ENCODE data around the gene FOXA1. TPM values are rescaled to one million over a fixed set of nuclear protein-coding genes. Genes with fewer than 3 reads are reported as not detected.

FOXA1 gene
- total RNA-seq, 1 experiment from 2014 or later = 11.2 TPM

- no TSS peak for BruUV-seq (replicated peaks)
- DNase-seq (ENCODE audit: unreplicated experiment) = no peak
- ChIA-PET POLR2A (interaction anchor here (0.7 kb wide), 1 partner anchor 10 kb away, joined by 3 read pairs; no protein-coding TSS in a partner anchor), CTCF (interaction anchor here (0.6 to 0.7 kb wide), 2 partner anchors 283 to 998 kb away, joined by 3 to 4 read pairs; no protein-coding TSS in a partner anchor)
- TF ChIP-seq CTCF (IDR thresholded peaks at IDR 0.05; ENCODE audit: unreplicated experiment) = no peak
- Mint-ChIP-seq H3K36me3 (ENCODE audit: insufficient read depth, unreplicated experiment) (no peaks in the 10 kb centered on the region), H3K4me3 (ENCODE audit: unreplicated experiment) (no peak overlapping the region), H3K27ac (ENCODE audit: low read depth, unreplicated experiment) (no peak overlapping the region), H3K27me3 (ENCODE audit: insufficient read depth, unreplicated experiment) (no peaks in the 10 kb centered on the region), H3K9me3 (ENCODE audit: unreplicated experiment) (no peaks in the 10 kb centered on the region), H3K4me1 (ENCODE audit: insufficient read depth, unreplicated experiment) (no peaks in the 10 kb centered on the region)
- intact Hi-C loops (cut with micrococcal nuclease) = no loop called here
Observed at GRCh38 chr14:37553935-37554550, 41.0 kb downstream of the FOXA1 start.

- no peaks in the 10 kb centered on the region for H3K4me1 Mint-ChIP-seq (ENCODE audit: insufficient read depth, unreplicated experiment)
- no peaks in the 10 kb centered on the region for H3K27me3 Mint-ChIP-seq (ENCODE audit: insufficient read depth, unreplicated experiment)
- ChIA-PET POLR2A (interaction anchor here (1.1 kb wide), 1 partner anchor 13 kb away, joined by 3 read pairs; no protein-coding TSS in a partner anchor), CTCF (no interaction called here)
- no peak overlapping the region for H3K27ac Mint-ChIP-seq (ENCODE audit: low read depth, unreplicated experiment)
- DNase-seq (ENCODE audit: unreplicated experiment) = no peak
- intact Hi-C loops (cut with micrococcal nuclease) = no loop called here
- H3K9me3 Mint-ChIP-seq (ENCODE audit: unreplicated experiment) = no peaks in the 10 kb centered on the region
- TF ChIP-seq CTCF (IDR thresholded peaks at IDR 0.05; ENCODE audit: unreplicated experiment) = no peak
- H3K36me3 Mint-ChIP-seq (ENCODE audit: insufficient read depth, unreplicated experiment) = no peaks in the 10 kb centered on the region
- no peak overlapping the region for H3K4me3 Mint-ChIP-seq (ENCODE audit: unreplicated experiment)
- BruUV-seq (replicated peaks) = no TSS peak
Observed at GRCh38 chr14:37551119-37551518, 43.9 kb downstream of the FOXA1 start.

- Mint-ChIP-seq H3K4me3 (ENCODE audit: unreplicated experiment) (no peak overlapping the region), H3K4me1 (ENCODE audit: insufficient read depth, unreplicated experiment) (no peaks in the 10 kb centered on the region), H3K9me3 (ENCODE audit: unreplicated experiment) (no peaks in the 10 kb centered on the region), H3K36me3 (ENCODE audit: insufficient read depth, unreplicated experiment) (no peaks in the 10 kb centered on the region), H3K27ac (ENCODE audit: low read depth, unreplicated experiment) (no peak overlapping the region), H3K27me3 (ENCODE audit: insufficient read depth, unreplicated experiment) (no peaks in the 10 kb centered on the region)
- CTCF ChIA-PET = no interaction called here
- no peak for DNase-seq (ENCODE audit: unreplicated experiment)
- intact Hi-C loops (cut with micrococcal nuclease) = no loop called here
- TF ChIP-seq CTCF (IDR thresholded peaks at IDR 0.05; ENCODE audit: unreplicated experiment) = no peak
- BruUV-seq (replicated peaks) = no TSS peak
- POLR2A ChIA-PET = interaction anchor here (0.7 to 1.1 kb wide), 2 partner anchors 13 to 19 kb away, joined by 3 read pairs; no protein-coding TSS in a partner anchor
Observed at GRCh38 chr14:37550511-37550910, 44.5 kb downstream of the FOXA1 start.

GRCh38 chr14:37546621-37547447 is 48.2 kb downstream of the FOXA1 start:
- intact Hi-C loops (cut with micrococcal nuclease) = no loop called here
- ChIA-PET CTCF (interaction anchor here (0.8 to 1.1 kb wide), 2 partner anchors 48 to 660 kb away, joined by 4 read pairs; partner anchors contain the start of genes FOXA1 and TTC6), POLR2A (no interaction called here)
- H3K27me3 Mint-ChIP-seq (ENCODE audit: insufficient read depth, unreplicated experiment) = no peaks in the 10 kb centered on the region
- BruUV-seq (replicated peaks) = no TSS peak
- H3K4me3 Mint-ChIP-seq (ENCODE audit: unreplicated experiment) = no peak overlapping the region
- no peak for DNase-seq (ENCODE audit: unreplicated experiment)
- H3K4me1 Mint-ChIP-seq (ENCODE audit: insufficient read depth, unreplicated experiment) = peaks cover 6% of the 10 kb centered on the region
- H3K36me3 Mint-ChIP-seq (ENCODE audit: insufficient read depth, unreplicated experiment) = no peaks in the 10 kb centered on the region
- H3K27ac Mint-ChIP-seq (ENCODE audit: low read depth, unreplicated experiment) = no peak overlapping the region
- no peak for TF ChIP-seq CTCF (IDR thresholded peaks at IDR 0.05; ENCODE audit: unreplicated experiment)
- H3K9me3 Mint-ChIP-seq (ENCODE audit: unreplicated experiment) = no peaks in the 10 kb centered on the region
